ENCODE data around the gene NUP42.
"Not testable (repeated sequence)": the region's sequence is repeated elsewhere in the genome, so short reads cannot be mapped to it uniquely, and the experiment has no call there.

Gene NUP42

DNA sequence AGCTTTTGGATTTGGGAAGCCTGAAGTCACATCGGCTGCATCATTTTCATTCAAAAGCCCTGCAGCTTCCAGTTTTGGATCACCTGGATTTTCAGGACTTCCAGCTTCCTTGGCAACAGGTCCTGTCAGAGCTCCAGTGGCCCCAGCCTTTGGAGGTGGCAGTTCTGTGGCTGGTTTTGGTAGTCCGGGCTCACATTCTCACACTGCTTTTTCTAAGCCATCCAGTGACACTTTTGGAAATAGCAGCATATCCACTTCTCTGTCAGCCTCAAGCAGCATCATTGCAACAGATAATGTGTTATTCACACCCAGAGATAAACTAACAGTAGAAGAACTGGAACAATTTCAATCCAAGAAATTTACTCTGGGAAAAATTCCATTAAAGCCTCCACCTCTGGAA, 18.5 kb downstream of the NUP42 start:
- no peak for DNase-seq (ENCODE audit: low read depth in 2 of 2, low spot score in 1 of 2)

DNA sequence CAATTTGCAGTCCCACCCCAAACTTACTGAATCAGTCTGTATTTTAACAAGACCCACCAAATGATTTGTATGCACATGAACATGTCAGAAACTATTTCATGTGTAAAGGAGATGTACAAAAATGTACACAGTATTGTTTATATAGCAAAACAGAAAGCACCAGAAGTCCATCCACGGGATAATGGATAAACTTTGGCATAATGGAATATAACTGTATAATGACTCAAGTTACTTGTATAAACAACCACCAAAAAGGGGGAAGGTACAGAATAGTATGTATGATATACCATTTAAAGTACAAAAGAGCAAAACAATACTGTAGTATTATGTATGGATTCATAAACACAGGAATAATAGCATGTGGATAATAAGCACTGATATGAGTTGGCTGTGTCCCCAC, 22.4 kb downstream of the NUP42 start:
- DNase-seq (ENCODE audit: low read depth in 2 of 2, low spot score in 1 of 2): no peak

DNA sequence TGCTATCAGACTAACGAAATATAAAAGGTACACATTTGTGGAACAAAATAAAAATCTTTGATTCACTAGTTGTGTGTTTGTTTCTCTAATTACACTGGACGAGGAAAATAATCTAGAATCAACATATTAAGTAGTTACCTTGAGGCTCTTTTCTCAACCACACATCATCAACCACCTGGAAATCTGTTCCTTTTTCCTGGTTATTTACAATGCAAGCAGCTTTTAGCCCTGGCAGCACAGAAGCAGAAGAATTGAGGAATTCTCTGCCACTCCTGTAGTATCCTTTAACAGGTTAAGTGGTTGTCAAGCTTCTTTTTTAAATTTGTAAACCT, 23.7 kb downstream of the NUP42 start:
- DNase-seq (ENCODE audit: low read depth in 2 of 2, low spot score in 1 of 2): no peak

DNA sequence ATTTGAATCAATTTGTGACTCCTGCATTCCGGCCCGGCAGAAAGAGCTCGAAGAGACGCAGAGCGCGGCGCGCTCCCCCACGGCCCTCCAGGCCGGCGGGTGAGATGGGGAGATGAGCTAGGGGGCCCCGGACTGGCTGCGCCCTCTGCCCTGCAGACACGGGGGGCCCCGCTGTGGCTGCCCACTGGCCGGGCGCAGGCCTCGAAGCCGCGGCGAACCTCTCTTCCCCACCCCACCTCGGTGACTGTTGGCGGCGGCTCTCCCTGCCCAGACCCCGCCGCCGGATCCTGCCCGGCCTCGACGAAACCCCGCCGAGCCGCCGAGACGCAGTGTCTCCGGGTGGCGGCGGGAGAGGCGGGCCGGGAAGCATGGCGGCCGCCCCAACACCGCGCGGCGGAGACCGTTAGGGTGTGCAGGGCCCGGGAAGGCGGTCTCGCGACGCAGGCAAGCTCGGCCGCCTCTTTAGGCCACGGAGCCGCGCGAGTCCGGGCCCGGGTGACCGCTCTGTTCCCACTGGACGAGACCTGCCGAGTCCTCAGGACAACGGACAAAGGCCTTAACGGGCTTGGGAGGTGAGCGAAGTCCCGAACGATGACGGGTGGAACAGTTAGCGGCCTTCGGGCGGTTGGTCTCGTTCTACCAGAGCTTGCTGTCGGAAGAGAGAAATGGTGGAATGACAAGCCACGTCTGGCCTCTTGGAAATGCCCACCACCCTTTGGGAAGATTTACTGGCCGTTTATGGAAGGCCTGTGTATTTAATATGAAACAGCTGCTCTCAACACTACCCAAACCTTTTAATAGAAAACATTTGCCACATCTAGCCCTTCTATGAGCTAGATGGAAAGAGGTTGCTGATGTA, 24.3 kb downstream of the NUP42 start:
- DNase-seq (ENCODE audit: low read depth in 2 of 2, low spot score in 1 of 2): no peak

DNA sequence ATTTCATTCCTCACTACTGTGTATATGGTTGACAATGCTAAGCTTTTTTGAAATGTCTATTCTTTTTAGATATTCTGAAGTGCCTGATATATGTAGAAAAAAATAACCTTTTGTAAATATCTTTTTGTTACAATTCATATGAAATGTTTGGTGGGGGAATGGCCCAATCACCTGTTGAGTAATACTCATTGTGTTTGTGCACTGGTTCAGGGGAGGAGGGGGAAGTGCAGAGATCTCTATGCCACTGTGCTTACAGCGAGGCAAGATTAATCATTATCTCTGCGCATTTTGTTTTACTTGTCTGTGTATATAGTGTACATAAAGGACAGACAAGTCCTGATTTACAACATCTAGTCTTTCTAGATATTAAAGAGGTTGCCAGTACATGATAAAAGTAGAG, 25.2 kb downstream of the NUP42 start:
- no peak for DNase-seq (ENCODE audit: low read depth in 2 of 2, low spot score in 1 of 2)

DNA sequence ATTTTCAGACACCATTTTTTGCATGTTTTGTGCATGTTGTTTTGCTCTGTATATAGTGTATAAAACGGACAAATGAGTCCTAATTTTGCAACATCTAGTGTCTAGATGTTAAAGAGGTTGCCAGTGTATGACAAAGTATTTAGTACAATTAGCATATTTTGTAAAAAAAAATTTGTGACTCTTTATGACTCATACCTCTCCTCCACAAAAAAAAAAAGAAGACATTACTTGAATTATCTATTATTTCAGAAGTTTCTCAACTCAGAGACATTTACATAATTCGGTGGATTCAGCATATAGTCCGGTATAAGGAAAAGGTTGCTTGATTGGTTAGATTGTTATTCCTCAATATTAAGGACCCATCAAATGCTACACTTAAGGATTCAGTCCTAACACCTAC, 26.0 kb downstream of the NUP42 start:
- no peak for DNase-seq (ENCODE audit: low read depth in 2 of 2, low spot score in 1 of 2)

DNA sequence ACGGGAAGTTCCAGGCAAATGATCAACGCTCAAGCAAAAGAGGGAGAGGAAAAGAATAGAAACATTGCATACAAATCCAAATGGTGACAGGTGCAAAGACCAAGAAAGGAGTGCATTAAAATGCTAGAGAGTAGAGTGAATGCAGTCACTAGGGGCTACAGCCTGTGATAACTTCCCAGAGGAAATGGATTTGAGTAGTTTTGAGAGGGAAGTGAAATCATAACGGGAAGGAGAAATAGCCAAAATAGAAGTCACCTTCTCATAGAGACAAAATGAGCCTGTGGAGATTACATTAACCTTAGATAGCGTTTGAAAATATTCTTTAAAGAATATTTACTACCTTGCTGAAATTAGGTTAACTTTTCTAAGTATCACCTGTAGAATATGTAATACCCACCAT, 26.5 kb downstream of the NUP42 start:
- DNase-seq (ENCODE audit: low read depth in 2 of 2, low spot score in 1 of 2): no peak

DNA sequence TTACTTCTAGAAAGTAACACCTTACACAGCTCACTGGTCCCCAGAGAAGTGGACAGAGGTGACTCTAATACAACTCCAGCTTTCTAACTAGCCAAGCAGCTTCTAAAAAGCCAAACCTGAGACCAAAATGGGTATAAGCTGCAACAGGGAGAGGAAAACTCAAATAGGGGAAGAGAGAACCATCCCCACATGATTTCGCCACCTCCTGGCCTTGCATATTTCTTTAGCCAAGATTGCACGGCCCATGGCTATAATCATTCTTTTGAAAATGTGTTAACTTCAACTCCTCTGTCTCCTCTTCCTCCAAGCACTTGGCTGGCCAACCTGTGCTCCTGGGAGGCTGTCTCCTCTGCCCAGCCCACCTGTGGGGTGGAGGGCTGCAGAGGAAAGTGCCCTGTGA, 28.7 kb downstream of the NUP42 start:
- no peak for DNase-seq (ENCODE audit: low read depth in 2 of 2, low spot score in 1 of 2)

DNA sequence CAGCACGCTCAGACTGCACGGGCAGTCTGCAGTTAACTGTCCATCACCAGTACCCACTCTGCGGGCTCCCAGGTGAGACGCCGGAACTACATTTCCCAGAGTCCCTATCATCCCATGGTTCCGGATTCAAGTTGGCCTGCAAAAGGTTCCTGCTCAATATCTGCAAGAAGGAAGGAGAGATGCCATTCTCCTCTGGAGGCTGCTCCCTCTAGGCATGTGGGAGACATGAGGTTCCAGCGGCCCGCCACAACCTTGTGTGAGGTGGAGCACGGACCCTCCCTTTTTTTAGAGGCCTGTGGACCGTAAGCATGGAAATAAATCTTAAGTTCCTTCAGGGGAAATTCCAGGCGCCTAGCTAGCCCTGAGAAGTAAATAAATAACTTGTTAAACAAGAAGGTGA, 29.7 kb downstream of the NUP42 start:
- no peak for DNase-seq (ENCODE audit: low read depth in 2 of 2, low spot score in 1 of 2)

DNA sequence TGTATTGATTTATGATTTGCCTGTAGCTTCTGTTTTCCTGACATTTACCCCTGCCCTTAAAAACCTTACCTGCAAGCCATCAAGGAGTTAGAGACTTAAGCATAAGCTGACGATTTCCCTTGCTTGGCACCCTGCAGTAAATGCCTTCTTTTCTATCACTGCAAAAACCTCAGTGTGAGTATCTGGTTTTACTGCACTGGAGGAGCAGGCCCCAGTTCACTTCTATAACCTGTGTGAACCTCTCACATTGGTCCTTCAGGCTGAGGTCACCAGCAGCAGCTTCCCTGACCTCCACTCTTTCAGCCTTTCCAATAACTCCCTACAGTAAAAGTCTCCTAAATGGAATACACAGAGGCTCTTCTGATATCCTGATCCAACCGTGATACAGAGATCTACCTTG, 30.5 kb downstream of the NUP42 start:
- no peak for DNase-seq (ENCODE audit: low read depth in 2 of 2, low spot score in 1 of 2)

DNA sequence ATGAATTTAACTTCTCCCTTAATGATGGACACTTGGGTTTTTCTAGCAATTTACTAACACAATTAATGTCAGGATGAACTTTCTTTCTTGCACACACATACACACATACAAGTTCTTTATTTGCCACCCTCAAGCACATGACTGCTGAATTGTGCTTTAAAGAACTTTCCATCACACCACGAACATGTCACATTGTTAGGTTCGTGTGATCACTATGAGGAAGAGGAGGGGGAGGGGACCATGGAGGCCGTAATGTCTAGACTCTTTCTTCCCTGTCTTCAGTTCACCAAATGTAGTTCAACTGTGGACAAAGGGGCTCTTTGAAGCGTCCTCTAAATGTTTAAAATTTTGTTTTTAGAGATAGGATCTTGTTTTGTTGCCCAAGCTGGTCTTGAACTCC, 31.0 kb downstream of the NUP42 start:
- no peak for DNase-seq (ENCODE audit: low read depth in 2 of 2, low spot score in 1 of 2)

DNA sequence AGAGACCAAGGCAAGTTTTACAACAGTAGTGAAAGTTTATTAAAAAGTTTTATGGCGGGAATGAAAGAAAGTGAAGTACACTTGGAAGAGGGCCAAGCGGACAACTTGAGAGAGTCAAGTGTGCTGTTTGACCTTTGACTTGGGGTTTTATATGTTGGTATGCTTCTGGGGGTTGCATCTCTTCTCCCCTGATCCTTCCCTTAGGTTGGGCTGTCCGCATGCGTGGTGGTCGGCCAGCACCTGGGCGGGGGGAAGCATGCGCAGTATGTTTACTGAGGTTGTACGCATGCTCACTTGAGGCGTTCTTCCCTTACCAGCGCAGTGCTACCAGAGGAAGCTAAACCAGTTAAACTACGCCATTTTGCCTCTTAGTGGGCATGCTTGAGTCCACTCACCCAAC, 31.9 kb downstream of the NUP42 start:
- DNase-seq (ENCODE audit: low read depth in 2 of 2, low spot score in 1 of 2): no peak

DNA sequence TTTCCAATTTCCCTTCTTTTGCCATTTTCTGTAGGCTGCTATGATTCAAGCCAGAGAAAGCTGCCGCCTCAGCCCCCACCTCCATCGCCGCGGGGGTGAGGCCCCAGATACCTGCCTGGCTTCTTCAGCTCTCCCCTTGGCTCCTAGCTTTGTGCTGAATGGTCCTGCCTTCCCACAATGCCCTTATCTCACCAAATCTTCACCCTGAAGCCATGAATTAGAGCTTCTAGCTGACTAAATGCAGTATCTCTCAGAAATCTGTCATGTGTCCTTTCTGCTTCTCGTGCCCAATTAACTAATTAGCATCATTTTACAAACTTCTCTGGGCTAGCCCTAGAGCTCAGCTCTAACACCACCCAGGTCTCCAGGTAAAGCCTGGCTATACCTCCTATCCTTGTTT, 32.6 kb downstream of the NUP42 start:
- no peak for DNase-seq (ENCODE audit: low read depth in 2 of 2, low spot score in 1 of 2)

DNA sequence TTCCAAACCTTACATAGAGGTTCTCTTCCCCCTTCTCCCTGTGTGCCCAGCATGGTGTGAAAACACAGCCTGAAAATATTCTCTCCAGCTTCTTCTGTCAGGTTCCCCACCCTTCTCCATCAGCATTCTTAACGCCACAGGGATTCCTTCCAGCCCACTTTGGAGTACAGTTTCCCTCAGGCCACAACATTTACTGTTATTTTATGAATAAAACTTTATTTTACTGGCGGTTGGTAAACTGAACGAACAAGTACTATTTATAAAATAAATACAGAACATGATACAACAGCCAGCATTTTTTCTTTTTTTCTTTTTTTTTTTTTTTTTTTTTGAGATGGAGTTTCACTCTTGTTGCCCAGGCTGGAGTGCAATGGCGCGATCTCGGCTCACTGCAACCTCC, 33.1 kb downstream of the NUP42 start:
- DNase-seq (ENCODE audit: low read depth in 2 of 2, low spot score in 1 of 2): no peak

DNA sequence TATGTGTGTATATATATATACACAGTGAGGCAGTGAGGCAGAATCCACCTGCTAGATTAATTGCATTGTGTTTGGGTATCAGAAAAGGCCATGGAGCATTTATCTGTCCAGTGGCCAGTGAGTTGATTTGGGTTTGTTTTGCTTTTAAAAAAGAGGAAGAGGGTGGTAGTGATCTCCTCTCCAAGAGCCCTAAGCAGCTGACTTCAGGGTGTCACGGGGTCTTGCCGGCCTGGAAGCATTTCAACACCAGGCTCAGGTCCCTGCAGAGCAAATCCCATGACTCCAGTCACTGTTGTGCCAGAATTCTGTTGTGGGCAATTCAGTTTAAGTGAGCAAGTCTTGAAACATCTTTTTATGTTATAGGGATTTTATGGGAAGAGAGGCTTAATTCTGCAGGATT, 34.2 kb downstream of the NUP42 start:
- DNase-seq (ENCODE audit: low read depth in 2 of 2, low spot score in 1 of 2): no peak

DNA sequence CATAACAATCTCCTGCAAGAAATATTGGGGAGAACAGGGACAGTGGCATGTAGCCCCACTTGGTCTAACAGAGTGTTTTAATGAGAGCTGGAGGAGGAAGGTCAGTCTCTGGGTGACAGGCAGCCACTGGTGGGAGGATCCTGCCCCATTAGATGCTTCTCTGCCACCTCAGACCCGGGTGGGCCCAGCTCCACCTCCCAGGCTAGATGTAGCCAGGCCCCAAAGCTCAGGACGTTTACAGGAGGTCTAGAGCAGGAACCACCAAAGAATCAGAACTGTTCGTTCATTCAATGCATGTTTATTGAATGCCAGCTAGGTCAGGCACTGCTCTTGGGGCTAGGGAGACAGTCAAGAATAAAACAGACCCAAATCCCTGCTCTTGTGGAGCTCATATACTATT, 36.3 kb downstream of the NUP42 start:
- DNase-seq (ENCODE audit: low read depth in 2 of 2, low spot score in 1 of 2): no peak

DNA sequence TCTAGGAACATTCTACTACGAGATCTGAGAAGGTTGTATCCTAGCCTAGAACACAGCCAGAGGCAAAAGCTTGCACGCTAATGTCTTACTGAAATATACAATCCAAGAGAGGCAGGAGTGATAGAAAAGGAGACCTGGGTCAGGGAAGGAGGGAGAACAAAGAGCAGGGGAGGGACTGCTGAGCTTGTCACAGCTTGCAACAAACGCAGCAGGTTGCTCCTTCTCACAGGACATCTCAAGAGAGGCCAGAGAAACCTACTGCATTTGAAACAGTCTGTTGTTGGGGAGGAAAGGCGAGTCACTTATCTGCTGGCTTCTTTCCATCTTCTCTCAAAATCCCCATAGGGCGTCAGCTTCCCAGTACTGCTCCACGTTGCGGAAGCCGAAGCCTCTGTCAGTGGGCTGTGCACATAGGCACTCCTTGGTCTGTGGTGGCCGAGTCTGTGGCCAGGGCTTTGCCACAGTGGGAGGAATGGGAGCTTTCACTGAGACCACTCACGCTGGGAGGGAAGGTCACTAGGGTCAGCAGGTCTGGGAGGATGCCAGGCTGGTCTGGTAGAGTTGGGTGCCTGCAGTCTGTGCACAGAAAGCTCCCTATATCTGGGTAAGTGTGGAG, 39.0 kb downstream of the NUP42 start:
- no peak for DNase-seq (ENCODE audit: low read depth in 2 of 2, low spot score in 1 of 2)

DNA sequence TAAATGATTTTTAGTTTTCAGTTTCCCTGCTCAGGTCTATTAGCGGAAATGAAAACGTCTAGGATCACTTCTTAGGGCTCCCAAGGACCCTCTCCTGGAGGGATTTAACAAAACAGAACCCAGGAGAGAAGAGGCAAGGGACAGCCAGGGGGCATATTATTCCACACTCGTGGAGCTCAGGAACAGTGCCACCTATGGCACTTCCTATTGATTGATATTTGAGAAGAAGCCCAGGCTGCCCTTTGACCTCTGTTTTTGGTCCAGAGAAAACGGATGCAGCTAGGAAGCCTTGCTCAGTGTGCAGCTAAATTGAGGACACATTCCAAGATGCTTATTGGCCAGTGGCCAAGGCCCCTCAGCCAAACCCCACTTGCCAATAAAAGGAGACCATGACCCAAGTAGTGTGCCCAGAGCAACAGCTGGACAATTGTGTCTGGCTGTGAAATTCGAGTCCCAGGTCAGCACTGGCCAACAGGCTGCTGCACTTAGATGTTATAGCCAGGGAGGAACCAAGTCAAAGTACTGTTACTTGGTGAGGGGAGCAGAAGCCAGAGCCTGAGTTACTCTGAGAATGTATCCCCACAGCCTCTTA, 40.7 kb downstream of the NUP42 start:
- DNase-seq (ENCODE audit: low read depth in 2 of 2, low spot score in 1 of 2): no peak

DNA sequence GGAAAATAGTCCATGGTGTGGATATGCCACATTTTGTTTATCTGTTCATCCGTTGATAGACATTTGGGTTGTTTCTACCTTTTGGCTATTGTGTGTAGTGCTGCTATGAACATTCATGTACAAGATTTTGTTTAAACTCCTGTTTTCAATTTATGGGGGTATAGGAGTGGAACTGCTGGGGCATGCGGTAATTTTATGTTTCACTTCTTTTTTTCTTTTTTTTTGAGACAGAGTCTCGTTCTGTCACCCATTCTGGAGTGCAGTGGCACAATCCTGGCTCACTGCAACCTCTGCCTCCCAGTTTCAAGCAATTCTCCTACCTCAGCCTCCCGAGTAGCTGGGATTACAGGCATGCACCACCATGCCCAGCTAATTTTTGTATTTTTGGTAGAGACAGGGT, 42.5 kb downstream of the NUP42 start:
- DNase-seq (ENCODE audit: low read depth in 2 of 2, low spot score in 1 of 2): not testable (repeated sequence)

DNA sequence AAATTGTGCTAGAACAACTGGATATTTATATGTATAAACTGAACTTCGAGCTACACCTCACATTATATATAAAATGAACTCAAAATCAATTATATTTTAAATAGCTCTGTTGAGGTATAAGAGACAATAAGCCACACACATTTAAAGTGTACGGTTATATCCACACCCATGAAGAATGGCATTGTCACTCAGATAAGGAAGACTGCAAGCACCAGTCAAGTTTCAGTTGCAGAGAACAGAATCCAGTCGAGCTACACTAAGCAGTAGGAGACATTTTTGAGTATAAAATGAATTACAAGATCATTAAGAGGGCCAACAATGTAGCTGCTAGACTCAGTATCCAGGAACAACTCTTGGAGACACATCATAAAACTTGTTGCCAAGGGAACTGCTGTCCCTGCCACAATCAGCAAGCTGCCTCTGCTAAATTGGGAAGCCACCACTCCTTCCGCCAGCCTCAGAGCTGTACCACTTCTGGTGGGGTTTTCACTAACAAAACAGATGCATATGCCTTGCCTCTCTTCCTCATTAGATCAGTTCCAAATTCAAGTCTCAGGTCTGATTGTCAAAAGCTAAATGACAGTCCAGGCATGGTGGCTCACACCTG, 45.1 kb downstream of the NUP42 start:
- DNase-seq (ENCODE audit: low read depth in 2 of 2, low spot score in 1 of 2): no peak

DNA sequence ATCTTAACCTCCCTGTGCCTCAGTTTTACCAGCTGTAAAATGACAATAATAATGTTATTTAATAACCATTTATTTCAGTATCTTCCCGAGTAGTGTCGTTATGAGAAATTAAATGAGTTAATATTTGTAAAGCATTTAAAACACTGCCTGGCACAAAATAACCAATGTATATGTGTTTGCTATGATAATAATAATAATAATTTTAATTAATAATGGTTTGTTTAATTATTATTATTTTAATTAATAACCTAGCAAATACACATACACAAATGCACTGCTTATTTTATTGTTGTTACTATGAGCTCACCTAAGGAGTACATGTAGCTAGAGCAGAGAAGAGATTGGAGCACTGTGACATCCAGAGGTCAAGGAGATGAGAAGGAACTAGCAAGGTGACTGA, 46.6 kb downstream of the NUP42 start:
- DNase-seq (ENCODE audit: low read depth in 2 of 2, low spot score in 1 of 2): no peak

DNA sequence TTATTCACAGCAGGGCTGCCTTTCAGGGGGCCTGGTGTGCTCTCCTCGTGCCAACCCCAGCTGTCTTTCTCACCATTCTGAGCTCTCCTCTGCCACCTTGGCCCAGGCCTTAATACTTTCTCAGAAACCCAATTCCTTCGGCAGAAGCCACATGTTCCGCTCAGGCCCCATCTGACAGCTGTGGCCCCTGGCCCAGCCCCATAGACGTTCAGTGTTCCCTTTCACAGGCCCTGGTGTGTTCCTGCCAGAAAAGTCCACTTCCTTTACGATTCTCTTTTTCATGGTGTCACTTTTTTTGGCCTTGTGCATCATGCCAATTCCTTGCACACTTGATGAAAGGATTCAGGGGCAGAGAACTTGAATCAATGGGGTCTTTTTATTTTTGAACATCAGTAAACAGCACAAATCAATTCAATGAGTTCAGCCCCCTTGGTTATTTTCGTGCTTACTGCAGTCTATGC, 48.8 kb downstream of the NUP42 start:
- no peak for DNase-seq (ENCODE audit: low read depth in 2 of 2, low spot score in 1 of 2)

Data from stimulated activated CD8-positive, alpha-beta memory T cell treated with anti-CD3 and anti-CD28 coated beads, Interleukin-4, amount 100 ng/mL, for 1 hour (primary cell).